CD4-positive, alpha-beta T cell (primary cell): ENCODE measurements around the gene NEB. TPM values are rescaled to one million over a fixed set of nuclear protein-coding genes. Genes with fewer than 3 reads are reported as not detected.
"Not testable (repeated sequence)": the region's sequence is repeated elsewhere in the genome, so short reads cannot be mapped to it uniquely, and the experiment has no call there.

ENCODE experiments used
- ATAC-seq: fragments of 200-7000 bp; cut with Tn5 transposase; one replicate; pipeline ENCODE4 v1.10.0; 2022; ENCODE audit warnings: mild to moderate bottlenecking; ENCODE audit not compliant: poor library complexity
- CTCF ChIA-PET: fragments of 350-600 bp; sonication (Branson Sonifier 250); formaldehyde crosslinking; loops from one replicate; lab custom pipeline; 2021; ENCODE audit warnings: antibody characterized with exemption, inconsistent platforms; lab: Charles Lee
- POLR2A ChIA-PET: fragments of 350-600 bp; sonication (Branson Sonifier 250); formaldehyde crosslinking; loops from one replicate; lab custom pipeline; 2021; ENCODE audit warnings: antibody characterized with exemption, inconsistent platforms; lab: Charles Lee
- DNase-seq, 14 experiments: peaks; one replicate each; pipeline ENCODE4 v3.0.0-alpha.2; 2013 to 2020; ENCODE audit warnings: mixed read lengths in 2 of 14
- H3K27ac ChIP-seq, 2 donors: one replicate each; pipeline versions ENCODE4 v1.5.1 to v1.7.0; 2013; ENCODE audit warnings: low read length in 2 of 2, low read depth in 1 of 2, mild to moderate bottlenecking in 1 of 2
- H3K27me3 ChIP-seq, 2 experiments: 1 replicate in 1 of 2; 2 replicates in 1 of 2; pipeline versions ENCODE4 v1.6.1 to v1.7.0; 2013; ENCODE audit warnings: low read length in 2 of 2, control low read depth in 1 of 2, mild to moderate bottlenecking in 1 of 2, moderate library complexity in 1 of 2; ENCODE audit not compliant: insufficient read depth in 2 of 2, control insufficient read depth in 1 of 2
- H3K36me3 ChIP-seq: one replicate; pipeline ENCODE4 v1.6.1; 2013; ENCODE audit warnings: low read length, control low read depth; ENCODE audit not compliant: insufficient read depth
- H3K4me1 ChIP-seq: one replicate; pipeline ENCODE4 v1.6.1; 2013; ENCODE audit warnings: low read length, control low read depth; ENCODE audit not compliant: insufficient read depth
- H3K4me3 ChIP-seq: one replicate; pipeline ENCODE4 v1.5.1; 2013; ENCODE audit warnings: mild to moderate bottlenecking, low read length, moderate library complexity
- H3K9me3 ChIP-seq, 2 experiments: 1 replicate in 1 of 2; 2 replicates in 1 of 2; pipeline versions ENCODE4 v1.6.1 to v1.7.0; 2013; ENCODE audit warnings: low read length in 2 of 2, mild to moderate bottlenecking in 2 of 2, control low read depth in 1 of 2, moderate library complexity in 1 of 2; ENCODE audit not compliant: control insufficient read depth in 1 of 2, insufficient read depth in 1 of 2
- H3K27ac Mint-ChIP-seq: one replicate; pipeline ENCODE4 v1.8.0; 2020; ENCODE audit warnings: mixed read lengths
- H3K27me3 Mint-ChIP-seq: one replicate; pipeline ENCODE4 v1.8.0; 2021; ENCODE audit warnings: mixed read lengths
- H3K36me3 Mint-ChIP-seq: one replicate; pipeline ENCODE4 v1.8.0; 2021; ENCODE audit warnings: low read depth, mixed read lengths
- H3K4me1 Mint-ChIP-seq: one replicate; pipeline ENCODE4 v1.8.0; 2021; ENCODE audit warnings: low read depth, mixed read lengths
- H3K4me3 Mint-ChIP-seq: one replicate; pipeline ENCODE4 v1.8.0; 2020; ENCODE audit warnings: mild to moderate bottlenecking, mixed read lengths
- H3K9me3 Mint-ChIP-seq: one replicate; pipeline ENCODE4 v1.8.0; 2020; ENCODE audit warnings: mixed read lengths
- CTCF ChIP-seq: fragments of 200-600 bp; IDR thresholded peaks from one replicate; pipeline ENCODE4 v1.8.0; 2022; ENCODE audit warnings: antibody characterized with exemption, mild to moderate bottlenecking
- intact Hi-C, 2 experiments: fragments of 100-400 bp; cut with DNase I in 1 of 2; cut with micrococcal nuclease in 1 of 2; formaldehyde crosslinking; loops; one replicate each; pipeline versions ENCODE4 v1.15.1 to v1.9.0; 2023 to 2025; cut with DNase I, micrococcal nuclease
- total RNA-seq, 174 experiments: library from RNA in 2 of 174; stranded (reverse) in 2 of 174; gene quantifications; one replicate each; pipeline ENCODE4 v1.2.3 and lab custom pipeline; 2021 to 2026

Gene NEB
- total RNA-seq, 2 experiments from 2014 or later, result 1.2 to 1.8 TPM

GRCh38 chr2:151591250-151591907 is 142.9 kb downstream of the NEB start:
- CTCF ChIA-PET, H3K9me3 ChIP-seq, H3K4me3 Mint-ChIP-seq, DNase-seq, H3K9me3 Mint-ChIP-seq, intact Hi-C loops, H3K27me3 Mint-ChIP-seq, H3K27ac ChIP-seq, H3K36me3 ChIP-seq, POLR2A ChIA-PET, H3K4me3 ChIP-seq, H3K27me3 ChIP-seq, H3K36me3 Mint-ChIP-seq, H3K27ac Mint-ChIP-seq, H3K4me1 Mint-ChIP-seq, H3K4me1 ChIP-seq: not testable (repeated sequence)
- peak; percentile 71 for ATAC-seq
- peak; percentile 46 for TF ChIP-seq CTCF

DNA sequence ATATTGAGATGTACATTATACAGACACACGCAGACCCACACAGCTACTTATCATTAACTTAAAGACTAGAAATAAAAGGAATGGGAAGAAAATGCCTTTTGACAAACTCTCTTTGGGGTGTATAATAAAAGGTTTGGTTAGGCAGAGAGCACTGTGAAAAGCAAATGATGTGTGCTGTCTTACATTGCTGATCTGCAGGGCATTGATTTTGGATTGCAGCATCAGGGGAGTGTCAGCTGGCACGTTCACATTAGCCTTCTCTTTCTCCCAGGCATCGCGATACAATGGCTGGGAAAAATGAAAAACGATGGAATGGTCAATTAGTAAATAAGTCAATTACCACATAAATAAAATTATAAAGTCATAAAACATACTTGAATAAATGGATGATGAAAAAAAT is 153.0 kb downstream of the NEB start:
- intact Hi-C loops, H3K27me3 Mint-ChIP-seq, H3K27ac Mint-ChIP-seq, H3K4me1 Mint-ChIP-seq, H3K4me3 ChIP-seq, H3K9me3 Mint-ChIP-seq, H3K36me3 Mint-ChIP-seq, CTCF ChIA-PET, H3K4me3 Mint-ChIP-seq, POLR2A ChIA-PET, H3K27ac ChIP-seq, H3K27me3 ChIP-seq, DNase-seq, H3K9me3 ChIP-seq, ATAC-seq, H3K4me1 ChIP-seq, H3K36me3 ChIP-seq: not testable (repeated sequence)

- H3K4me3 Mint-ChIP-seq, H3K27ac ChIP-seq, H3K27me3 ChIP-seq, H3K27me3 Mint-ChIP-seq, H3K9me3 Mint-ChIP-seq, intact Hi-C loops, H3K4me1 Mint-ChIP-seq, DNase-seq, H3K27ac Mint-ChIP-seq, CTCF ChIA-PET, POLR2A ChIA-PET, H3K36me3 Mint-ChIP-seq, H3K9me3 ChIP-seq, H3K4me3 ChIP-seq, H3K4me1 ChIP-seq, H3K36me3 ChIP-seq: not testable (repeated sequence)
- ATAC-seq, result peak; percentile 73
Measured at GRCh38 chr2:151580697-151581096, 153.6 kb downstream of the NEB start.

GRCh38 chr2:151577116-151577515 is 157.2 kb downstream of the NEB start:
- no peak for DNase-seq
- intact Hi-C loops, result no loop called here
- POLR2A ChIA-PET, result no interaction called here
- no peaks in the 10 kb centered on the region for H3K4me1 Mint-ChIP-seq
- H3K27me3 Mint-ChIP-seq, result no peaks in the 10 kb centered on the region
- no peaks in the 10 kb centered on the region for H3K9me3 ChIP-seq
- no peaks in the 10 kb centered on the region for H3K27me3 ChIP-seq
- H3K27ac ChIP-seq, result no peak overlapping the region
- CTCF ChIA-PET, result no interaction called here
- H3K9me3 Mint-ChIP-seq, result no peaks in the 10 kb centered on the region
- H3K4me1 ChIP-seq, result no peaks in the 10 kb centered on the region
- no peaks in the 10 kb centered on the region for H3K36me3 ChIP-seq
- TF ChIP-seq CTCF, result no peak
- H3K36me3 Mint-ChIP-seq, result no peaks in the 10 kb centered on the region
- no peak overlapping the region for H3K4me3 Mint-ChIP-seq
- no peak overlapping the region for H3K4me3 ChIP-seq
- no peak overlapping the region for H3K27ac Mint-ChIP-seq
- no peak for ATAC-seq
